Activated CD4-positive, CD25-positive, alpha-beta regulatory T cell treated with anti-CD3 and anti-CD28 coated beads, Interleukin-2, amount 50 U/mL, for 72 hours (primary cell): Measurements from ENCODE around the gene NME7.

ENCODE experiments used
- DNase-seq: peaks from one replicate; pipeline ENCODE4 v3.0.0; 2021

Gene NME7

DNA sequence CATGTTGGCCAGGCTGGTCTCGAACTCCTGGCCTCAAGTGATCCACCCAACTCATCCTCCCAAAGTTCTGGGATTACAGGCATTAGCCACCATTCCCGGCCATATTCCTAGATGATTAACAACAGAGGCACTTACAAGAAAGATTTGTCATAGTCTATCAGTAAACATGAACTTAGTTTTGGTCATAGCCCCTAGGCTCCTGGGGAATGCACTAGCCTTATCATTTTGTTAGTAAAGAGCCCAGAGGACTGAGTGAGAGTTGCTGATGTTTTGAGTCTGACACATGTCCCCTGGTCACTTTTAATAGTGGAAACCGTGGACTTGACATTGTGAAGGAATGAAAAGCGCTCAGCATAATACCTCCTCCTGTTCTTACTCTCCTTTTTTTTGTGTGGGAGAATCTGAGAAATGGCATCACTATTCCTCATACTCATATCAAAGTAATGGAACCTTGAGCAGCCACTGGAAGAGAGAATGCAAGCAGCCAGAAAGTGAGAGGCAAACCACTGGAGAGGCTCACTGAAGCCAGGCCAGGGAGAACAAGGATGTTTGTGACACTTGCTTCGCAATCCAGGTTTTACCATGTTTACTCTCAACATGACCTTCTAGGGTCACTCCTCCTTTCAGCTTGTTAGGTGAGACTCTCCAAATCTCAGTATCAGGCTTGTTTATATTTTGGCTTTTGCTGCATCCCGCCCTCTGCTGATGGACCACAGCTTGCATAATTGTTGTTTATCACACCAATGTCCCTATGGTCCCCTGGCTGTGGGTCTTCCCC is 246.3 kb downstream of the NME7 start:
- no peak for DNase-seq

DNA sequence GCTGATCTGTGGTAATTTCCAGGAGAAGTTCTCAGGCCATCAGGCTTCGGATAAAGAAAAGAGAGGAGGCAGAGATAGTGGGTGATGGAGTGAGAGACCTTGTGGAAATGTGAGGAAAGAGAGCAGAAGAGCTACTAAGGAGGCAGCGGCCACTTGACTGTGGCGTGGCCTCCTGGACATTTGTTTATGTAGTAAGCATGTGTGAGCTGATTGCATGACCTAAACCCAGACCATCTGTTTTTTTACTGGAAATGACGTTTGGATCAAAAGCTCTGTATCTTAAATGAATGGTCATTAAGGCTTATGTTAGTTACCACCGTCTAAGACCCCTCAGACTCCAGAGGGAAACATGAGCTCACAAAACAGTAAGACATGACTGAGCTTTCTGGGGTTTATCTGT is 247.5 kb downstream of the NME7 start:
- DNase-seq, result no peak

DNA sequence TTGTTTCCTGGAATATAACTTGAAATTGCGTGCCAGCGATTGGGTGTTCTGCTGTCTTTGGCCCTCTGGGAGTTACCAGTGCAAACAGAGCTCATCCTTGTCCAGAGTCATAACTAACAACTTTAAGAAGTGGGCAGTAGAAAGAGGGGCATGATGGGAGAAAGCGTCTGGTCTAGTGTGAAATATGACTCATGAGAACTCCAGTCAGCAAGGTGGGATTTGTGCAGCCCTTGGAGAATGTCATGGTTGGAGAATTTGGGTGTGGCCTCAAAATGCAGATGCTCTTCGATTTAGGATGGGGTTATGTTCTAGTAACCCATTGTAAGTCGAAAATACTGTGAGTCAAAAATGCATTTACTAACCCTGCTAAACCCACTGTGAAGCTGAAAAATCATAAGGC is 248.2 kb downstream of the NME7 start:
- DNase-seq, result no peak

DNA sequence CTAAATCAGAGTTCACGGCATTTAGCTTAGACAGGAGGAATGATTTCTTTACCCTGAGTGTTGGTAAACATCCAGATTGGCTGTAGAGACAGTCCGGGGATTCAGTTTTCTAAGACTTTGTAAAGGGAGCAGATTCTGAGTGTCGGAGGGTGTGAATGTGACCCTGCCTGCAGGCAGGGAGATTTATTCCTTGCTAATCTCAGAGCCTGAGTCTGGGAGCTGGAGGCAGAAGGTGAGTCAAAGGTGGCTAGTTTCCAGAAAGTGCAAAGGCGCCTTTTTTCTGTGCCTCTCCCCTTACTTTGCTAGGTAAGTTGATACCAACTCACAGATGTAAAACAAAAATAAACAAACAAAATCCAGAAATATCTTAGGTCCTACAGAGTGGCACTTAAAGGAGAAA is 249.4 kb downstream of the NME7 start:
- no peak for DNase-seq

DNA sequence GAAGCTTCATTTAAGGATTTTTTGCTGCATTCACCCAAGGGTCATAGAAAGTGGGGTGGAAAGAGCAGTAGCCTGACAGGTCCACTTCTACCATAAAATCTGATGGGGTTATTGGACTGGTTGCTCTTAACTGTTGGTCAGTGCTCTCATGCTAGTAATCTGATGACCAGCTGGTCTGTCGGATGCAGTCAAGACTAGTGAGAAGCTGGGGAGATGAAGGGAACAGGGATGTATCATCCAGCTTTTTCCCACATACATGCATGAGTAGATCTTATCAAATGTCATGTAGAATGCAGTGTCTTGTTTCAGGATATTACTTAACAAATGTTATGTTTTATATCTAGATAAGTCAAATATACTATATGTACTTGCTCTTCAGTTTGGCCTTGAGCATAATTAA is 250.0 kb downstream of the NME7 start:
- no peak for DNase-seq

DNA sequence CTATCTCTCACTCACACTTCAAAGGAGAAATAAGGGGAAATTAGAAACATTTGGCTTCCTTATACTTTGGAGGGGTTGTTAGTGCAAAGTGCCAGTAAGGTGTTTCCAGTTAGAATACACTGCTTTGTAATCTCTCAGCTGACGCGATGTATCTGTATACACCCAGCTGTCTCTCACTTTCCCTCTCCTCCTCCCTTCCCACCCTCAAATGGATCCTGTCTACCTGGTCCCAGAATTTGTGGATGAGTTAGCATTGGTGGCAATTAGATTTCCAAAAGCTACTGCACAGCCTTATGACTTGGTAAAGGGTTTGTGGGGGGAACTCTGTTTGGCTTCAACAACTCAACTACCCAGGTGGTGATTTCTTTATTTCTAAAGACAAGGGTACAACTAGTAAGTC is 250.6 kb downstream of the NME7 start:
- no peak for DNase-seq

DNA sequence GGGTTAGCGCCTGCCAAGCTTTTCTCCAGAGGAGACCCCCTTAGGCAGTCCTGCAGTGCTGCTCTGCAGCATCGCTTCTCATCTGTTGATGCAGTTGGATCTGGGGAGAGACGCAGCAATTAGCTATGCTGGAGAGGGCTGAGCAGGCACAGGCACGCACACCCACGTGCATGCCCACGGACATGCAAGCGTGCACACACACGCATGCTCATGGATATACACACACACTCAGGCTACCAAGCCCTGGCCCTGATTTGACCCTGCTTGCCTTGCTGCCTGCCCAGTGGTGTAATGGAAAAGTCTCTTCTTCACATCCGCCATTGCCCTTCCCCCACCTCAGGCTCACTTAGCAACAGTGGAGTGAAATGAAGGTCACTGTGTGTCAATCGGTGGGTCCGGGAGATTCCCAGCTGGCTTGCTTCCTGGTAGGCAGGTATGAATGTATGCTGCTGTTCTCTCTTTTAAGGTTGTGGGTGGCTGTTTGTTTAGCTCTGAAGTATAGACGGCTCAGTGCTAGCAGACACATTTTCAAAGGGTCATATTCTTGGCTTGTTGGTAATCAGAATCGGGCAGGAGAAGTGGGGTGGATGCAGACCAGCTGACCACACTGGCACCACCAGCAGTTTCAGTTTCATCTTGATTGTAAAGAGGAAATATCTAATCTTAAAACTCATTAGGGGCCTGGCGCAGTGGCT is 251.6 kb downstream of the NME7 start:
- peak; percentile 45 for DNase-seq

DNA sequence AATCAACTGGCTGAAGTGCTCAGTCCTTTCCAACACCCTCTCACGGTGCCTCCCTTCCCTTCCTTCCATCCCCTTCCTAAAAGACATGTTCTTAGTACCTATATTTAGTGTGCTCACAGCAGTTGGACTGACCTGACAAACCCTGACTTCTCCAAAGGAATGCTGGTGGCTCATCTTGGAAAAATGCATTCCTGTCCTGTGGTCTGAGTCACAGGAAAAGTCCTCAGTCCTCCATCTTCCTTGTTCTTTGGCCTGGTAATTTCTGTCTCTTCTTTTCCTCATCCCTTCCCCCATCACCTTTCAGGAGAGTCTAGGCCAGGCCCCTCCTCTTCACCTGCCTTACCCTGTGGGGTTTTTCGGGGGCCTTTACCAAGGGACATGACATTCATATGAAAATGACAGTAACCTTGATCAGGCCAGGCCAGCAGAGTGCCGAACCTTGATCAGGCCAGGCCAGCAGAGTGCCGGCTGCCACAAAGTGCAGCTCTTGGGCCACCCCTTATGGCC is 253.9 kb downstream of the NME7 start:
- DNase-seq, result no peak

DNA sequence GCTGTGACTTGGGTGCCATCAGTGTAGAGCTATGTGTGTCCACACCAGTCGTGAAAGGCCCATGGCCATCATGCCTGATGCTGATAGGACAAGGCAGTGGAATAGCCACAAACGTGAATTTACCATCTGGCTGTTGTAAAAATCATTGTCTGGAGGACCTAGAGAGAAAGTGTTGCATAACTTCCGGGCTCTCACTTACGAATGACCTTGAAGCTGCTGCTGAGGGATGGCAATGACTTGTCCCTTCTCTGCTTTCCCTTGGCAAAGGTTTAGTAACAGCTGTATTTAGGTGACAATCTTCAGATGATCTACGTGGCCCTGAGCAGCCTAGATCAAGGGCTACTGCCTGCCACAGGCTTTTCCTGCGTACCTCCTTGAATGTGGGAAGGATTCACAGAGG is 255.4 kb downstream of the NME7 start:
- no peak for DNase-seq

DNA sequence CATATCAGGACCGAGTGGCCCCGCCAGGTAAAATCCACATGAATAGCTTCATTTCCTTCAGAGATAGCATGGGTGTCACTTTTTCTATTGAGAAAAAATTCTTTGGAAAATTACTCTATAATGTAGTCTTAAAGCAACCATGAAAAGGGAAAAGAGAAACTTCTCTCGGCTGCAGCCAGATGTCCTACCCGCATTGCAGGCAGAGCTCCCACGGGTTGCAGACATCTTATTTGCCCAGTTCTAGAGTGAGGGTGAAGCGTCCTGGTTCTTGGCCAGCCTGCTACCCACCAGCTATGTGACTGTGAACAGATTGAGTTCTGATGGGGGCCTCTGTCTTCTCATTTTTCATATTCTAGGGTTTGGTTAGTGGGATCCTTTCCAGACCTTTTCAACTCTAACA is 256.1 kb downstream of the NME7 start:
- no peak for DNase-seq

DNA sequence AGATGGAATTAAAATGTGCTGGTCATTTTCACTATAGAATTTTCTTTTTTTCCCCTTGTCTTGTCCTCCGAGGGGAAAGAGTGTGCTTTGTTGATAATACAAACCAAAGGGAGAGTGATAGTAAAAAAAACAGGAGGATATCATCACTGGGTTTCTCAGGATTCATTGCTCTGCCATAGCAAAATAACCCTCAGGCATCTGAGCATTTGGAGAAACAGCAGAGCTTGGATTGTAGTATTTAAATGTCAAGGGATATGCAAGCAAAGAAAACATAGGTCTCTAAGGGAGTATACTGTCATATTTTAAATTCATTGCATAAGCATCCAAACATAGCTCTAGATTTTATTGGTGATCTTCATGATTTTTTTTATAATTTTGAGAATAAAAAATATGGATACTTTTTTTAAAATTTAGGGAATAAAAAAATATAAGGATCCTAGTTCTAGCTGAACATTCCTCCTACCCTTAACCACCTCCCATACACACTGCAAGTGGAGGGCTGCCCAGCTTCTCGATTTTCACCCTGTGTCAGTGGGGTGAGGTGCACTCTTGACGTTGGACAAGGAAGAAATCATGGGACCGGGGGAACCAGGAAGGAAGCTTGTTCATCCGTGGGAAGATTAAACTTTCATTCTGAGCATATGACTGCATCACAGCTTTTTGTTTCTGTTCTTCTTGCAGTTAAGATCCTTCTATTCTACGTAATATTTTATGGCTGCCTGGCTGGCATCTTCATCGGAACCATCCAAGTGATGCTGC is 256.7 kb downstream of the NME7 start:
- no peak for DNase-seq

DNA sequence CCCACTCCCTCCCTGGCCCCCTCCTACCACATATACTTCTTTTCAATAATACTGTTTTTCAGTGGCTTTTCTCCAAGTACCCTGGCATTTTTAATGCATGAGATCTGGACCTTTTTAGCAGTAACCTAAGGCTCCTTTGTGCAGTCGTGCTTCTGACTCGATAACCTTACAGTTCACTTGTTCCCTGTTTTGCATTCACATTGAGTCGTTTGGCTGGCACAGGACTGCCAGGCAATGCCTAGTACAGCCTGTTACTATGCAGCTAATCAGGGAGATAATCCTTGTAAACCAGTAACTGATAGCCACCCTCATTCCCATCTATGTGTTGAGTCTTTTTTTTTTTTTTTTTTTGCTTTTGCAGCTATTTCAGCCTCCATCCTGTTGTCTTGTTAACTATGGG is 257.4 kb downstream of the NME7 start:
- DNase-seq, result no peak

DNA sequence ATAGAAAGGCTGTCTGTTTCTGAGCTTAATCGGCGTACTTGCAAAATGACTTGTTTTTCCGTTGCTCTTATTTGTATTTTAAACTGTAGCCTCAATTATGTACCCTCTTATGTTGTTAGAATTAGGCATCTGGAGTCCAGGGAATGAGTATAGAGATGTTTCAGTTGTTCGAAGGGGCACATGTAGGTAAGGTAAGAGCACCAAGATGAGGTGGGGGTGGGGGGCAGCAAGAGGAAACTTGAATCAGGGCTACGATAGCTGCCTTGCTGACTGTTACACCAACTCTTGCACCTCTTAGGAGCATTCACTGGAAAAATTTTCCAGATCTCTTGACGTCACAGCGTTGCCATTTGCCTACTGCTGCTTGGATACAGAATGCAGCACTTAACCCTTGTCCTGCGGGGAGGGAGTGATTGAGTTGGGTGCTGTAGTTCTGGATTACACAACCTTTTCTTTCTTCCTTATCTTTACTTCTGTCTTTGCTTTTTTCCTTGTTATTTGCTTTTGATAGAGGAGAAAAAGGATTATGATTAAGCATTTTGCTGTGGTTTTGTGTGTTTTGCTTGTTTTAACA is 257.9 kb downstream of the NME7 start:
- DNase-seq, result no peak

DNA sequence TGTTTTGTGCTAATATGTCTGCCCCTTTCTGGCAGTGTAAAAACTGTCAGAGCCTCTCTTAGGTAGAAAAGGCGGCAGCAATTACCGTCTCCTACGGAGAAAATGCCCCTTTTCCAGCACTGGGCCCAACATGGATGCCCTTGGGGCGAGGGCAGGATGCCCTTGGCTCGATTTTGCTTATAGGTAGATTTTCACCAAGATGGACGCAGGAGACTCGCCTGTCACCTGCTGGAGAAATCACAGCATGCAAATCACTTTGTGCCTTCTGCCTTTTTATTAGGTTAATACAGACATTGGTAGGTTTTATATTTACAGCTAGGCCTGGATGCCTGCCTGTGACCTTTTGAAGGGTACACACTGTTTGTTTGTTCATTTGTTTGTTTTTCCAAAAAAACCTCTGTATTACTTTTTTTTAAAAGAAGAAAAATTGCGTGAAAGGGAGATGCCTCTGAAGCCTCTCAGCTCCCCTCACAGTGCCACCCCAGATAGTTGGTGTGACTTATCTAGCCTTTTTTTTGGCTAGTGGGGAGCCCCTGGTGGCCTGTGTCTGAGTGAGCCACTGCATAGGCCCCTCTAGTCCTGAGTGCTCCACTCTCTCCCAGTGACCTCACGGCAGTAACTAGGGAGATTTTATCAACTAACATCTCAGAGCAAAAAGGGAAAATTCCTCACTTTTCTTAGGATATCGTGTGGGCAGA is 258.6 kb downstream of the NME7 start:
- DNase-seq, result no peak

DNA sequence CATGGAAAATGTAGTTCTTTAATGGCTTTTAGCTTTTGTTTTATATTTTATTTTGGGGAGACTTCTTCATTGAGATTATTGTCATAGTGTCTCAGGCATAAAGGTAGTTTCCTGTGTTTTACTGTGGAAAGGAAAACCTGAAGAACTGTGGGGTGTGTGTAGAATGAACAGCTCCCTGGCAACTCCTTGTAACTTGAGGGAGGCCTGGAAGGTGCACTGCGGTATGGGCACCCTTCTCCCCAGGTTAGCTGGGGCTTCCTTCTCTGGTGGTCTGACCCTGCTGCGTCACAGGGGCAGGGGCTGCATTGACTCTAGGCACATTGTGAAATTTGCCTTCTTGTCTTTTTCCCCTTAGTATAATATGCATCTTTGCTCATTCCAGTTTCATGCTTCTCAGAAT is 259.4 kb downstream of the NME7 start:
- DNase-seq, result no peak

DNA sequence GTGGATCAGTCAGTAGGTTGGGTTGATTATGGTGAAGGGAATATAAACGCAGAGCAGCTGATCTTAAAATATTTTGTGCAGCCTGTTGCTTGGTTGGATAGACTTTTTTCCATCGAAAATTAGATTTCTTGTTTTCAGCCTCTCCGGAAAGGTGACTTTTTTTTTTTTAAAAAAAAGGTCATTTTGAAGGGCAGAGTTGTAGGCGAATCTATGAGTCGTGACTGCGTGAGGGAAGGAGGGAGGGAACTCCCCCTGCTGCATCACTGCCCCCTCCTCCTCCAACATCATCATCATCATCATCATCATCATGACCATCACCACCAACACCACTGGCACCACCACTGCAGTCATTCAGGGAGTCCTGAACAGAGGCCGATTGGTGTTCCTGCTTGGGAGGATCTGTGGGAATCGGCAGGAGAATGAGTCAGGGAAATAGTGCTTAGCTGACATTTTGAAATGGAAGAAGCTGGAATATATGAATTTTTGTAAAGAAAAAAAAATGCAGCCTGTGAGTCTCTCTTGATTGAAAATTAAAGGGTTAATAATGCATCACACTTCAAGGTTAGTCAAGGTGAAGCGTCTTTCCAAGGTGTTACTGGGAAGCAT is 259.9 kb downstream of the NME7 start:
- peak; percentile 47 for DNase-seq

DNA sequence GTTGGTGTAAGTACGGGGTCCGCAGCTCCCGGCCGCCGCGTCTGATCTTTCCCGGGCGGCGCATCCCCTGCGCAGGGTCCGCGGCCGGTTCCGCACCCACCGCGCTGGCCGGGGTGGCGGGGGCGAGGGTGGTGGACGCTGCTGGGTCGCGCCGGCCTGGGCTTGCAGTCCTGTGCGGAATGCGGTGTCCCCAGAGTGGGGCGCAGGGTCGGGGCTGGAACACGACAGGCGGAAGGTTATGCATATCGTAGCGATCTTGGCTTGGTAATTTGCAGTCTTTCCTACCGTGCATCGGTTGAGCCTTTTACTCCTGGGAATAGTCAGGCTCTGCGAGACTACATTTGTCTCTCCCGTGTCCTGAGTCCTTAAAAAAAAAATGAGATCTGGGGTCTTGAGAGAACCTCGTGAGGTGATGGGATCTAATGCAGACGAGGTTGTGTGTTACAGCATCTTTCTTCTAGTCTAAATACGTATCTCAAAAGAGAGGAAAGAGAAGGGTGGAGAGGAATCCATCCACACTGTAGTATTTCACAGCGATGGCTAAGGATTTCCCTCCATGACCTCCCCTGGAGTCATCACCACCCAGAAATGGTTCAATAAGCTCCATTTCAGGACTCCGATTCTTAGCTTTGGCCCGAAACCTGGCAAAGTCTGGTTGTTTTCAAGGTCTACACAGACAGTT is 260.5 kb downstream of the NME7 start:
- DNase-seq, result peak; percentile 42

DNA sequence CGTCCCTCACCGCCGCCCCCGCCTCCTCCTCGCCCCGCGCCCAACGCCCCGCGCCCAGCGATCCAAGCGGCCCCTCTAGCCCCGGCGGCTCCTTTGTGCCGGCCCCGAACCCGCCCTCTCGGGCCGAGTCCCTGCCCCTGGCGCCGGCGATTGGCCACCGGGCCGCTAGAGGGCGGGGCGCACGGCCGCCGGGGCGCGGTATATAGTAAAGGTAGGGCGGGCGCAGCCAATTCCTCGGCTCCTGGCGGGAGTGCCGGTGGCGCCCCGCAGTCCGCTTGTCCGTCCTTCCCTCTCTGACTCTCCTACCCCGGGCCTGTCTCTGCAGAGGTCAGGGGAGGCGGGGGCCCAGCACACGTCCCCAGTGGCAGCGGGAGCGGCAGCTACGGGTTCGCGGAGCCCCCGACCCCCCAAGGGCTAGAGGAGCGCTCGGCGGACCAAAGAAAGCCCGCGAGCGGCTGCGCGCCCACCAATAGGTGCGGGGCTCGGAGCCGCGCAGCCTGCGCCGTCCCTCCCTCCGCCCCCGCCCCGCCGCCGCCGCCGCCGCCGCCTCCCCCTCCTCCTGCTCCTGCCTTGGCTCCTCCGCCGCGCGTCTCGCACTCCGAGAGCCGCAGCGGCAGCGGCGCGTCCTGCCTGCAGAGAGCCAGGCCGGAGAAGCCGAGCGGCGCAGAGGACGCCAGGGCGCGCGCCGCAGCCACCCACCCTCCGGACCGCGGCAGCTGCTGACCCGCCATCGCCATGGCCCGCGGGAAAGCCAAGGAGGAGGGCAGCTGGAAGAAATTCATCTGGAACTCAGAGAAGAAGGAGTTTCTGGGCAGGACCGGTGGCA is 261.3 kb downstream of the NME7 start, which contains the start of gene ATP1B1:
Gene ATP1B1, plus strand, starts transcription at position 596 of the 826 bp plus-strand sequence. Its CDS starts 140 bp downstream, at position 736.
- peak; percentile 88 for DNase-seq

DNA sequence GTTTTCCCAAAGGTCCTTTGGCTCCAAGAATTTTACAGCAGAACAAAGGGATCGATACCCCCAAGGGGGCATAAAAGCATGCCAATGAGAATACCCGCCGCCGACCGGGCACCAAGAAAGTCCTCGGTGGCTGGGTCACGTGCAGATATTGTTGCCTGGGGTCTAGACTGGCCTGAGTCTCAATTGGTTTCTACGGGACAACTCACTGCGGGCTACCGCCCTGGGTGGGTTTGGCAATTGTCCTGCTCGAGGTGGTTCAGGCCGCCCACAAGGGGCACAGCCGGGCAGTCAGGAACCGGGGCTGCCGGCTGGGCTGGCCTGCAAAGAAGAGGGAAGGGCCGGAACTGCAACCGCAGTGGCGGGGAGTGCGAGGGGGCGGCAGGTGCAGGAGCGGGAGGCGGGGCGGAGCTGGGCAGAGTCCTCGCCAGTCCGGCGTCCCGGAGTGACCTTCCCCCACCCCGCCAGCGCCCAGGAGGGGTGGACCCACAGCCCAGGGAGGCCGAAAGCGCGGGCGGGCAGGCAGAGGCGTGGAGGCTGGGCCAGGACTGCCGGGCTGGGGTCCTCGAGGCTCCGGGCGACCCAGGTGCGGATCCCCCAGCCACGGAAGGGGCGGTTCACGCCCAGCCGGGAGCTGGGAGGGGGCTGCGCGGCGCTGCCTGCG is 262.0 kb downstream of the NME7 start:
- DNase-seq, result peak; percentile 58

DNA sequence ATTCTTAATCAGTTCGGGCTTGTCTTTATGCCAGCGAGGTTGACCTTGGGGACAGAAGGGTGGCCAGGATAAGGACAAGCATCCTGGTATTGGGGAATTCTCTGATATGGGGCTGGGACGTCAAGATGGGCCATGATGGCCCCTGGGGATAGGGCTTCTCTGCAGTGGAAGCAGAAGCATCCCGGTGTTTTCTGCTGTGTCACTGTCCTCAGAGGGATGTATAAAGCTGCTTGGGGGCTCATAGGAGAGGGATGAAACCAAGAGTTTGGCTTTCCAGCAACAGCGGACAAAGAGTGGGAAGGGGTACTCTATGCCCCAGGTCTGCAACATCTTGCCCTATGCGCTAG is 262.5 kb downstream of the NME7 start:
- DNase-seq, result no peak
